ENCODE data around the gene PLIN4.

DNA sequence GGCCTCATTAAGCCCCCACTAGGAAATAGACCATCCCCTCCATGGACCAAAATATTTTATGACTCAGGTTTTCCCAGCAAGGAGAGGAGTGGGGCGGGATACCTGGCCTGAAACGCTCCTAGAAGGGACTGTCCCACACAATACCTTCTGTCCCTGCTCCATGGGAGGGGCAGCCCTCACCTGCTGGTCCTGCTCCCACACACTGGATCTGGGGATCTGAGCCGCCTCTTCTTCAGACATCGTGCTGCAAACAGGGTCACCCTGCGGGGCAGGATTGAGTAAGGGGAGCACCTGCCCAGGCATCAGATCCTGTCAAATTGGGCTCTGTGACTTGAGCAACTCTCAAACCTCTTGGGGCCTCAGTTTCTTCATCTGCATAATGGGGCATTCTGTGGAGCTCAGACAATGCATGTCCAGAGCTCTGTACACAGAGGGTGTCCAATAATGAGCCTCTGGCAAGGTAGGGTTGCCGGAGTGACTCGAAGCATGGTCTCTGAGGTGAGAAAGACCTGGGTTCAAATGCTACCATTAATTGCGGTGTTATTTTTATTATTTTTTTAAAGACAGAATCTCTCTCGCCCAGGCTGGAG, 15.6 kb upstream of the PLIN4 start:
- TF ChIP-seq EZH2phosphoT487 (IDR thresholded peaks at IDR 0.05; ENCODE audit: borderline replicate concordance, low read depth, low read length), result no peak
- TF ChIP-seq, protein P1, sequence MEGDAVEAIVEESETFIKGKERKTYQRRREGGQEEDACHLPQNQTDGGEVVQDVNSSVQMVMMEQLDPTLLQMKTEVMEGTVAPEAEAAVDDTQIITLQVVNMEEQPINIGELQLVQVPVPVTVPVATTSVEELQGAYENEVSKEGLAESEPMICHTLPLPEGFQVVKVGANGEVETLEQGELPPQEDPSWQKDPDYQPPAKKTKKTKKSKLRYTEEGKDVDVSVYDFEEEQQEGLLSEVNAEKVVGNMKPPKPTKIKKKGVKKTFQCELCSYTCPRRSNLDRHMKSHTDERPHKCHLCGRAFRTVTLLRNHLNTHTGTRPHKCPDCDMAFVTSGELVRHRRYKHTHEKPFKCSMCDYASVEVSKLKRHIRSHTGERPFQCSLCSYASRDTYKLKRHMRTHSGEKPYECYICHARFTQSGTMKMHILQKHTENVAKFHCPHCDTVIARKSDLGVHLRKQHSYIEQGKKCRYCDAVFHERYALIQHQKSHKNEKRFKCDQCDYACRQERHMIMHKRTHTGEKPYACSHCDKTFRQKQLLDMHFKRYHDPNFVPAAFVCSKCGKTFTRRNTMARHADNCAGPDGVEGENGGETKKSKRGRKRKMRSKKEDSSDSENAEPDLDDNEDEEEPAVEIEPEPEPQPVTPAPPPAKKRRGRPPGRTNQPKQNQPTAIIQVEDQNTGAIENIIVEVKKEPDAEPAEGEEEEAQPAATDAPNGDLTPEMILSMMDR (conservative IDR thresholded peaks at IDR 0.05; ENCODE audit: low read length), result no peak
